Measurements from ENCODE around the gene GTPBP6.
"Not testable (repeated sequence)": the region's sequence is repeated elsewhere in the genome, so short reads cannot be mapped to it uniquely, and the experiment has no call there.

GTPBP6 gene

DNA sequence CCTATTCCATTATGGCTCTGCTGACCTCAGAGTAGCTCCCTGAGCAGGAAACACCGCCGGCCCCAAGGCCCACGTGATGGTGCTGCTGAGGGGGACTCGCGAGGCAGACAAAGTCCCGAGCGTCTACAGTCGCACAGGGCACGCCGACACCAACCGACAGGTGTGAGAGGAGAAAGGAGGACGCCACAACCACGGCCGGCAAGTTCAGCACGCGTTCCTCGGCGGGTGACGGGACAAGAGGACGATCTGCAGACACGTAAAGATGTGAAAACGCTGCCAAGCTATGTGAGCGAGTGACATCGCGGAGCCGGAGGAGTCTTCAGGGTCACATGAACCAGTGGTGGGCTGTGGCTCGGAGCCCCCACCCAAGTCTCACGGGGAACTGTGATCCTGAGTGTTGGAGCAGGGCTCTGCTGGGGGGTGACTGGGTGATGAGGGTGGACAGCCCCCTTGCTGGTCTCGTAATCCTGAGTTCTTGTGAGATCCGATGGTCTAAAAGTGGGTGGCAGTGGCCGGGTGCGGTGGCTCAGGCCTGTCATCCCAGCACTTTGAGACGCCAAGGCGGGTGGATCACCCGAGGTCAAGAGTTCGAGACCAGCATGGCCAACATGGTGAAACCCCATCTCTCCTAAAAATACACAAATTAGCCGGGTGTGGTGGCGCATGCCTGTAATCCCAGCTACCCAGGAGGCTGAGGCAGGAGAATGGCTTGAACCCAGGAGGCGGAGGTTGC lies 34.2 kb upstream of the GTPBP6 start:
- DNase-seq (ENCODE audit: low read depth, low spot score) = no peak
- H3K4me3 ChIP-seq (ENCODE audit: low read length) = no peak overlapping the region

- no peak for DNase-seq (ENCODE audit: low read depth, low spot score)
- no peak overlapping the region for H3K4me3 ChIP-seq (ENCODE audit: low read length)
These were observed 33.6 kb upstream of the GTPBP6 start for GRCh38 chrX:352181-352580.

- no peak for DNase-seq (ENCODE audit: low read depth, low spot score)
- H3K4me3 ChIP-seq (ENCODE audit: low read length) = no peak overlapping the region
These were observed 33.1 kb upstream of the GTPBP6 start for GRCh38 chrX:351736-352135.

DNA sequence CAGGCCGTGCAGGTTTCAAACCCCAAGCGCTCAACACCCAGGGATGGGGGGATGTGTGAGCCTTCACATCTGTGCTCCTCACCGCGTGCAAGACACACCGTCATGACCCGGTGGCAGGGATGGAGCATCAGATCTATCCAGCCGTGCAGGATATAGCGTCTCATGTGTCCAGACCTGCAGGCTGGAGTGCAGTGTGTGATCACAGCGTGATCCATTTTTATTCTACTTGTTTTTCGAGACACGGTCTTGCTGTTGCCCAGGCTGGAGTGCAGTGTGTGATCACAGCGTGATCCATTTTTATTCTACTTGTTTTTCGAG lies 32.7 kb upstream of the GTPBP6 start:
- DNase-seq (ENCODE audit: low read depth, low spot score); H3K4me3 ChIP-seq (ENCODE audit: low read length): not testable (repeated sequence)

DNA sequence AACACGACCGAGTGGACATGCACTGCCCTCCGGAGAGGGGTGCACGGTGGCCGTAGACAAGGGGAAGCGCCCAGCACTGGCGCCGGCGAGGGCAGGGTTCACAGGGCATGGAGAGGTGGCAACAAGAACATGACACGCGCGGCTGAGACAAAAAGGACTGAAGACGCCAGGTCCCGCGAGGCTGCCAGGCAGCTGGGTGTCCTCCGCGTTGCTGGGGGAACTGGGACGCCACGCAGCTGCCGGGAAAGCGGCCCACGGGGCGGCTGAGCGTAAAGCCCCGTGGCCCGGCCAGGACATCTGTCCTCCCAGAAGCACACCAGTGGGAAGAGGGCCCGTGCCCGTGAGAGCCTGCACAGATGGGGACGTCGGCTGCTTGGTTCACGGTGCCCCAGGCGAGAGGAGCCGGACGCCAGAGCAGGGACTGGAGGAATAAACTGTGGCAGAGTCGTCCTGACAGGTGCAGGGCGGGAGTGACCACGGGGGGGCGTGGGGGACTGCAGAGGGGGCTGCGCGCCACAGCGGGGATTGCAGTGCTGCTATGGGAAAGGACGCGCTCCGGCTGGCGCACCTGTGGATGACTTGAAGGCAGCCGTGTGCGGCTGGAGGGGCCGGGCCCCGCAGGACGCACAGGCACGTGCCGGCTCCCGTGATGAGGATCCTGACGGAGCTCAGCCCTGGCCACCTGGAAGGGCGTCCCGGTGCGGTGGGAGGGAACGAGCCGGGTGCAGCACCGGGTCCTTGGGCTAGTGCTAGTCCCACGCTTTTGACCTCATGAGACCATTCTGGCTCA lies 32.1 kb upstream of the GTPBP6 start:
- H3K4me3 ChIP-seq (ENCODE audit: low read length) = no peak overlapping the region
- no peak for DNase-seq (ENCODE audit: low read depth, low spot score)

DNA sequence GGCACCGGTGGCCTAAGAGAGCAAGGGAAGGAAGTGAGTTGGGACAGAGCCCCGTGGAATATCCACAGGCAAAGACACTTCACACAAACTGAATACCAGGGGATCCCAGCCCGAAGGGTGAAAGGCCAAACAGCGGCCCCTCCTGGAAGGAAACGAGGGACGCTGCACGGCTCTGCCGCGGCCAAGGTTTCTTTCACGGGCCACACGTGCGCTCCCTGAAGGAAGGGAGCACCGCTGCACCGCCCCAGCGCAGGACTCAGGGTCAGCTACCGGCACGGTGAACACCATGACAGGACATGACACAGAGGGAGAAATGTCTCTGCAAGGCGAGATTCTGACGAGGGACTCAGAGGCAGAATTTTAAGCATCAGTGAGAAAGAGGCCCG lies 31.5 kb upstream of the GTPBP6 start:
- no peak overlapping the region for H3K4me3 ChIP-seq (ENCODE audit: low read length)
- no peak for DNase-seq (ENCODE audit: low read depth, low spot score)

DNA sequence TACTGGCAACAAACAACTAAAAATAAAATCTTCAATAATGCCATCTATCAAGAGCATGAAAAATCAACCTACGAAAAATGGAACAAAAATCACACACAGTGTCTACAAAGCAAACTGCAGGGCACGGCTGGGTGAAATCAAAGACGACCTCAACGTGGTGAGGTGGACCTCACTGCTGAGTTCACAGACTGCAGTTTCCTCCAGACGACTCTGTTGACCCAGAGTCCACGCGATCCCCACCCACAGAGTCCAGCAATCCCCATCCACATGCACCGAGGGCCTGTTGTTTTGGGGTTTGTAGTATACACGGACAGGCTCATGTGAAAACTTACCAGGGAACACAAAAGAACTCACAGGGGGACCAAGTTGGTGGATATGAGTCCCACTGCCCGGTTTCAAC lies 31.1 kb upstream of the GTPBP6 start:
- H3K4me3 ChIP-seq (ENCODE audit: low read length) = no peak overlapping the region
- no peak for DNase-seq (ENCODE audit: low read depth, low spot score)

DNA sequence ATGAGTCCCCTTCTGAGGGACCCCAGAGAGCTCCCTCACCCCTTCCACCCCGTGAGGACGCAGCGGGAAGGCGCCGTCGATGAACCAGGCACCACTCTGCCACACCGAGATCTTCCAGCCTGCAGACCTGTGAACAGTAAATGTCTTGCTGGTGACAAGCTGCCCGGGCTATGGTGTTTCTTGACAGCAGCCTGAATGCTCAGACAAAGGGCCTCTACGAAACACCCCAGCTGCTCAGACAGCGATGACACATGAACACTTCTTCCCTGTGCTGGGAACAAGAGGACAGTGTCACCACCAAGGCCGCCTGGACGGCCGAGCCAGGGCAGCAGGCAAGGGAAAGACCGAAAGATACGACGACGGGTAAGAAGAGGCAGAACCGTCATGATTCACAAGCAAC lies 30.6 kb upstream of the GTPBP6 start:
- no peak for DNase-seq (ENCODE audit: low read depth, low spot score)

DNA sequence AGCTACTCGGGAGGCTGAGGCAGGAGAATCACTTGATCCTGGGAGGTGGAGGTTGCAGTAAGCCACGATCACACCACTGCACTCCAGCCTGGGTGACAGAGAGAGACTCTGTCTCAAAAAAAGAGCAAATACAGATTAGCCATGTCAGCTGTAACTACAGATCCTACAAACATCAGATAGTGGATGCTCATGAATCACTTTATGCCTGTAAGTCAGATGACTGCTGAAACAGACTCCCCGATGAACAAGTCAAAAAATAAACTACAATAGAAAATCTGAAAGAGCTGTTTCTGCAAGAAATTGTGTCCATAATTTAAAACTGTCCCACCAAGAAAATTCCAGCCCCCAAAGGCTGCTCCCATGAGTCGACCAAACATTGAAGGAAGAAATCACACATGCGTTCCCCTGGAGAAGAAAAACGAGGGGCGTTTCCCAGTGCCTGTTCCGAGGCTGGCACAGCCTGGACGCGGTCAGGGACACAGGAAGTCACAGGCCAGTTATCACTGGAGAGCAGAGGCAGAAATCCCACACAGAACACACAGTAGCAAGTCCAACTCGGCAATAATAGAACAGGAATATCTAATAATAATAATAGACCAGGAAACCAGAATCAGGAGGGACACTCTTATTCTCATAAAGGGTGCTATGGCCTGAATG lies 30.0 kb upstream of the GTPBP6 start:
- DNase-seq (ENCODE audit: low read depth, low spot score) = no peak
- H3K4me3 ChIP-seq (ENCODE audit: low read length) = no peak overlapping the region

More for the DNA sequence above, 30.6 kb upstream of the GTPBP6 start:
- no peak overlapping the region for H3K4me3 ChIP-seq (ENCODE audit: low read length)

GRCh38 chrX:347351-348117 lies 28.9 kb upstream of the GTPBP6 start:
- no peak overlapping the region for H3K4me3 ChIP-seq (ENCODE audit: low read length)
- DNase-seq (ENCODE audit: low read depth, low spot score) = no peak

DNA sequence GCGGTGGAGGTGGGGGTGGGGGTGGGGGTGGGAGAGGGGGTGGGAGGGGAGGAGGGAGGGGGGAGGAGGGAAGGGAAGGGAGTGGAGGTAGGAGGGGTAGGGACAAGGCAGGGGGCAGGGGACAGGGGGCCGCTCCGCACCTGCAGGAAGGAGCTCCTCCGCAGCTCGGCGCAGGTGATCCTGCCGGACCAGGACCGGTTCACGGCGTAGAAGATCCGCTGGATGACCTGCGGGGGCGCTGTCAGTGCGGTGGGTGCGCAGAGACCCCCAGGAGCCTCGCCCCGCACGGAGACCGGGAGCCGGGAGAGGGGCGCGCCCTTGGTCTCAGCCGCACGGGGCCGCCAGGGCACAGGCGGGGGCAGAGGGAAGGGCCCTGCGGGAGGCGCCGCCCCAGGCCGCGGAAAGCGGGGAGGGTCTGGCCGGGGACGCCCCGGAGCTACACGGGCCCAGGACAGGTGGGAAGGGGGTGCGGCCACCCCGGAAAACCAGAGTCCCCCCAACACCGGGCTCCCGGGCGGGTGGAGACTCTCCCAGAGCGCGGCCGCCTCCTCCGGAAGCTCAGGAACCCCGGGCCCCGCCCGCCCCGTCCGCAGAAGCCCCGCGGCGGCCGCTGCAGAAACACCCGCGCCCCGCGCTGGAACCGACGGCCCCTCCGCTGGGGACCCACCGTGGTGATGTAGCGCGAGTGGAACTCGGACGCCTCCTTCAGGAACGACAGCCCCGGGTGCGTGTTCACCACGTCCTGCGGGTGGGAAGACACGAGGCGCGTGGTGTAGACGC lies 27.6 kb upstream of the GTPBP6 start:
- no peak for DNase-seq (ENCODE audit: low read depth, low spot score)
- no peak overlapping the region for H3K4me3 ChIP-seq (ENCODE audit: low read length)

- no peak for DNase-seq (ENCODE audit: low read depth, low spot score)
- H3K4me3 ChIP-seq (ENCODE audit: low read length) = no peak overlapping the region
These were observed 26.7 kb upstream of the GTPBP6 start for GRCh38 chrX:345020-345925.

GRCh38 chrX:344371-344901 lies 25.8 kb upstream of the GTPBP6 start:
- no peak overlapping the region for H3K4me3 ChIP-seq (ENCODE audit: low read length)
- no peak for DNase-seq (ENCODE audit: low read depth, low spot score)

DNA sequence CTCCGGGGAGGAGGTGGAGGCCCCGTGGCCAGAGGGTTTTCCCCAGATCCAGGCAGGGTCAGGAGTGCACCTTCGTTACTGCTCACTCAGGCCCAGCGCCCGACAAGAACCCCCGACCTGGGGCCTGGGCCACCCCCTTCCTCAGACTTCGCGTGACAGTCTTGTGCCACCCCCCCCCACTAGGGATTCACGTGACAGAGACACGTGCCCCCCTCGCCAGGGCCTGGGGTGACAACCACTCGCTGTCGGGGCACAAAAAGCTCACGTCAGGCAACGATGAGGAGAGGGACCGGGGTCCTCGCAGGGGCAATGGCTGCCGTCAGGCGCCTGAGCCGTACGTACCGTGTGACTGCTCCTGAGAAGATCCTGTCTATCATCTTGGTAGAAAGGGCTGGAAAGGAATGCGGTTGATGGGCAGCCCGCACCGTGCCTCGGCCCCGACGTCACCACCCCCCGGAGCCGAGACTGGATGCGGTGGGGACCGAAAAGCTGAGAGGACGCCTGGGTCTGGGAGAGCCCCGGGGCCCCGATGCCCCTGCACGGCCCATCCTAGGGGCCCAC lies 23.0 kb upstream of the GTPBP6 start:
- H3K4me3 ChIP-seq (ENCODE audit: low read length) = no peak overlapping the region
- DNase-seq (ENCODE audit: low read depth, low spot score) = no peak

DNA sequence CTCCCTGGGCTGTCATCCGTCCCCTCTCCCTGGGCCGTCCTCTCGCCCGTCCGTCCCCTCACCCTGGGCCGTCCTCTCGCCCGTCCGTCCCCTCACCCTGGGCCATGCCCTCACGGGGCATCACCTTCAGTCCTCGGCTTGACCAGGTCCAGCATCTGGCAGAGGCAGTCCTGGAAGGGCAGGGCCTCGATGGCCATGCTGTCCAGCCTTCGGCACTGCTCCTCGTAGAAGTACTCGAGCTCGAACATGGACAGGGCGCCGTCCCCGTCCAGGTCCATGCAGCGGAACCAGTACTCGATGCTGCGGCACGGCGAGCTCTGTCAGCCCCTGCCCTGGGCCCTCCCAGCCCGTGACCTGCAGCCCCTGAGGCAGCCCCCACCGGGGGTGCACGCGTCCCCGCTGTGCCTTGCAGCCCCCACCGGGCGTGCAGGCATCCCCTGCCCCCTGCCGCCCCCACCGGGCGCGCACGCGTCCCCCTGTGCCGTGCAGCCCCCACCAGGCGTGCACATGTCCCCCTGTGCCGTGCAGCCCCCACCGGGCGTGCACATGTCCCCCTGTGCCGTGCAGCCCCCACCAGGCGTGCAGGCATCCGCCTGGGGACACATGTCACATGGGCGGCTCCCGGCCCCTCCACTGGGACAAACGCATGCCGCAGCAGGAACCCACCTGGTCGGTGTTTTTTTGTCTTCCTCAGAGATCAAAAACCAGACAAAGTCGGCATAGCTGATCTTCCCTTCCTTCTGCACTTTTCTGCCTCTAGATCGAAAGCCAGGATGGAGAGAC lies 22.2 kb upstream of the GTPBP6 start:
- DNase-seq (ENCODE audit: low read depth, low spot score) = no peak

GRCh38 chrX:340121-340520 lies 21.5 kb upstream of the GTPBP6 start:
- DNase-seq (ENCODE audit: low read depth, low spot score) = no peak

More for the DNA sequence above, 22.2 kb upstream of the GTPBP6 start:
- H3K4me3 ChIP-seq (ENCODE audit: low read length) = no peak overlapping the region

More at GRCh38 chrX:340121-340520, 21.5 kb upstream of the GTPBP6 start:
- H3K4me3 ChIP-seq (ENCODE audit: low read length) = no peak overlapping the region
